ENCODE data around the gene ANO4.

Gene ANO4

DNA sequence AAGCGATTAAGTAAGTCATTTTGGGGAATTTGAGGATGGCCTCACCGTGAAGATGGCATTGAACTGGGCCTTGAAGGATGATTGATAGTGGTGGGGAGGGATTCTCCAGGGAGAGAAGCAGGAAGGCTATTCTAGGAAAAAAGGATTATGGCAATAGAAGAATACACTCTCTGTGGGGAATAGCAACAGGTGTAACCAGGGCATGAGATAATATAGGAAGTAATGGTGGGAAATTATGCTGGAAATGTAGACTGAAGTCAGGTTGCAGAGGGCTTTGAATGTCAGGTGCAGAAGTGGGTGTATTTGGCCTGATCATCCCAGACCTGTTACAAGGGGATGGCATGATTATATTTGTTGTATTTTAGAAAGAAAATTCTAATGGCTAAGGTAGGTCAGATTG lies 4.6 kb upstream of the ANO4 start:
- H3K4me3 ChIP-seq: no peak overlapping the region
- no peaks in the 10 kb centered on the region for H3K9me3 ChIP-seq
- H3K27ac ChIP-seq: no peak overlapping the region
- H3K36me3 ChIP-seq: no peaks in the 10 kb centered on the region
- no peak for TF ChIP-seq Cebpa-rat (IDR thresholded peaks at IDR 0.05)
- no peaks in the 10 kb centered on the region for H4K20me1 ChIP-seq
- H3K27me3 ChIP-seq: no peaks in the 10 kb centered on the region
- no peak overlapping the region for H3K9ac ChIP-seq
- H3K4me2 ChIP-seq: no peak overlapping the region
- no peaks in the 10 kb centered on the region for H3K4me1 ChIP-seq

DNA sequence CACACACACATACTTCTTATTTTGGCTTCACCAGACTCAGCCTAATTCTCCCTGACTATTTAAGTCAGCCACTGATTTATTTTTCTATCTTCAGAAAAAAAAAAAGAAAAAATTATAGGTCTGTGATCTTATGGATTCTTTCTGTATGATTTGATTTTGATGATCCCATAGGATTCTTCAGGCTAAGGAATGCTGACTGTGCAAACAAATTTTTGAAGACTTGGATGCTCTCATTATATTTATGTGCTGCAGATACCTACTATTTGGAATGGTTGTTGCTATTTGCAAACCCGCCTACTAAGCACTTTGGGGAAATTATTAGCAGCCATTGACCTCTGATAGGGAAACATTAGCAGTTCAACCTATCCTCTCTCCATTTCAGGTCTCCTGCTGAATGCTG lies 4.0 kb upstream of the ANO4 start:
- no peak overlapping the region for H3K4me3 ChIP-seq
- H3K4me1 ChIP-seq: no peaks in the 10 kb centered on the region
- H3K27me3 ChIP-seq: no peaks in the 10 kb centered on the region
- H3K9ac ChIP-seq: no peak overlapping the region
- no peaks in the 10 kb centered on the region for H4K20me1 ChIP-seq
- no peaks in the 10 kb centered on the region for H3K9me3 ChIP-seq
- no peaks in the 10 kb centered on the region for H3K36me3 ChIP-seq
- H3K4me2 ChIP-seq: no peak overlapping the region
- no peak for TF ChIP-seq Cebpa-rat (IDR thresholded peaks at IDR 0.05)
- no peak overlapping the region for H3K27ac ChIP-seq

DNA sequence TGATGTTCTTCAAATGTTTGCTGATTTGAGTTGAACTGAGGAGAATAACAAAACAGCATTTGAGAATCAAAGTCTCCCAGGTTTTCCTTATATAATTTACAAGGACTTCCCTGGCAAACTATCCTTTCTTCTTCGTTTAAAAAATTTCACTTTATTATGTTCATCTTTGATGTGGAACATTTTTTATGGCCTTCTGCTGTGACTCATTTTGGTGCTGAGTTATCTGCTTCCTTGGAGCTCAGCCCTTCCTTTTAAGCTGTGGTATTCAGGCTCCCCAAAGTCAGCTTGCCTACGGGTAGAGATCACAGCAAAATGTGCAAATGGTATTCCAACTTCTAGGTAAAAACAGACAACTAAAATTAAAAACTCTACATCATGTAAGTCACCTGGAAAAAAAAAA lies 1.4 kb upstream of the ANO4 start:
- Histone ChIP-seq H3K36me3 (no peaks in the 10 kb centered on the region), H3K27ac (no peak overlapping the region)

DNA sequence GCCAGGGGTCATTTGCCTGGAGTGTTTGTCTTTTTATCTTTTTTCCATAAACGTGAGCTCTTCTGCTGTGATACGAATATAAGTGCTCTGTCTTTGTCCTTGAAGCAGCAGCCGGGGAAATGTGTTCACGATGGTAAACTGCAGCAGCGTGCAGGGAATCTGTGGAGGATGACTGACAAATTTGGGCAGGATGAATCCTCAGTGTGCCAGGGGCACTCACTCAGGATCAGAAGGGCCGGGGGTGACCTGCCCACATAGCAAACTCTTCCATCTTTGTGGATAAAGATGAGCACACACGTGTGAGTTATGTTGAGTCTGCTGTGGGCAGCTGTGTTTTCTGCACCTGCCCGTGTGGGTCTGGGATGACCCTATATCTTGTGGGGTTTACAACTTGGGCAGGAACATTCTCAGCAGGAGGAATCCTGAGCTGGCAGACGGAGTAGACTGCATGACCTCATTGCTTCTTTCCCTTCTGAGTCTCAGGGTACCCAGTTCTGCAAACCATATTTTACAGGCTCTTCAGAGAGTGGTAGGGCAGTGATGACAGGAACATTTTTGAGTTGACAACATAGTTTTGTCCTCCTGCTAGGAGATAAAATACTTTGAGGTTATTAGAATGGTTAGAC lies 711 bp downstream of the ANO4 start:
- no peak for TF ChIP-seq Cebpa-rat (IDR thresholded peaks at IDR 0.05)
- Histone ChIP-seq H3K27me3 (no peaks in the 10 kb centered on the region), H3K4me3 (no peak overlapping the region), H4K20me1 (no peaks in the 10 kb centered on the region), H3K27ac (no peak overlapping the region), H3K4me2 (no peak overlapping the region), H3K4me1 (no peaks in the 10 kb centered on the region), H3K9ac (no peak overlapping the region), H3K36me3 (no peaks in the 10 kb centered on the region), H3K9me3 (no peaks in the 10 kb centered on the region)

More for the DNA sequence above, 1.4 kb upstream of the ANO4 start:
- no peak overlapping the region for H3K9ac ChIP-seq
- H3K27me3 ChIP-seq: no peaks in the 10 kb centered on the region
- no peak overlapping the region for H3K4me3 ChIP-seq
- no peaks in the 10 kb centered on the region for H4K20me1 ChIP-seq
- no peaks in the 10 kb centered on the region for H3K4me1 ChIP-seq
- no peaks in the 10 kb centered on the region for H3K9me3 ChIP-seq
- H3K4me2 ChIP-seq: no peak overlapping the region
- TF ChIP-seq Cebpa-rat (IDR thresholded peaks at IDR 0.05): no peak

DNA sequence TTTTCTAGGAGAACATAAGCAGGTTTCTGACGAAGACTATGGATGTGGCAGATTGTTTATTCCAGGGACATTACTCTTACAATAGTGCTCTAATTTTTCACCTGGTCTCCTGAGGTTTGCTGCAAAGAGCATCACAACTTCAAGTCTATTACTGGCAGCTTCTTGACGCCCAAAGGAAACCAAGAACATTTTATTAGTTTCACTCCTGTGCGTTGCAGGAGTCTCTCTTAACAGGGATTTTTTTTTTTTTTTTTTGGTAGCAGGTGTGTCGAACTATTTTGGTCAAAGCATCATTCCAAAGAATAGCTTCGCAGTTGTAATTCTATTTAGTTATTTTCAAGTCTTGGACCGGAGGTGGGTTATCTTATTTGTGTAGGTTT lies 1.2 kb downstream of the ANO4 start:
- Histone ChIP-seq H3K4me3 (no peak overlapping the region), H3K36me3 (no peaks in the 10 kb centered on the region), H3K27me3 (no peaks in the 10 kb centered on the region), H4K20me1 (no peaks in the 10 kb centered on the region), H3K9ac (no peak overlapping the region), H3K27ac (no peak overlapping the region), H3K4me1 (no peaks in the 10 kb centered on the region), H3K4me2 (no peak overlapping the region), H3K9me3 (no peaks in the 10 kb centered on the region)
- no peak for TF ChIP-seq Cebpa-rat (IDR thresholded peaks at IDR 0.05)

DNA sequence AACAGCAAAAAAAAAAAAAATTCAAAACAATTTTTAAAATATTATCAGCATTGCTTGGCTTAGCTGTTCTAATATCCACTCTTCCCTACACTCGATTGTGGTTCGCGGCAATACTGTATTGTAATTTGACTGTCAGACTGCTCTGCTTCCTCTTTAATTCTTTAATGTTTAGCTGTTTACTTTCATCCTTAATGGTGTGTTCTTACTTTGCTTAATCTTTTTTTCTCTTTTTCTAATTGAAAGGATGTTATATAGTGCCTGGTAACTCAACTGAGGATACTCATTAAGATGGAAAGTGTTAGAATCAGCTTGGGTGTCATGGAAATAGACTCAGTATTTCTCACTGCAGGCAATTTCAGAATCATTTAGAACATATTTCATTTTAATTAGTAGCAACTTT lies 2.0 kb downstream of the ANO4 start:
- Histone ChIP-seq H3K27me3 (no peaks in the 10 kb centered on the region), H3K4me2 (no peak overlapping the region), H3K36me3 (no peaks in the 10 kb centered on the region), H3K9ac (no peak overlapping the region), H3K4me3 (no peak overlapping the region), H3K4me1 (no peaks in the 10 kb centered on the region), H3K27ac (no peak overlapping the region), H4K20me1 (no peaks in the 10 kb centered on the region), H3K9me3 (no peaks in the 10 kb centered on the region)
- no peak for TF ChIP-seq Cebpa-rat (IDR thresholded peaks at IDR 0.05)

DNA sequence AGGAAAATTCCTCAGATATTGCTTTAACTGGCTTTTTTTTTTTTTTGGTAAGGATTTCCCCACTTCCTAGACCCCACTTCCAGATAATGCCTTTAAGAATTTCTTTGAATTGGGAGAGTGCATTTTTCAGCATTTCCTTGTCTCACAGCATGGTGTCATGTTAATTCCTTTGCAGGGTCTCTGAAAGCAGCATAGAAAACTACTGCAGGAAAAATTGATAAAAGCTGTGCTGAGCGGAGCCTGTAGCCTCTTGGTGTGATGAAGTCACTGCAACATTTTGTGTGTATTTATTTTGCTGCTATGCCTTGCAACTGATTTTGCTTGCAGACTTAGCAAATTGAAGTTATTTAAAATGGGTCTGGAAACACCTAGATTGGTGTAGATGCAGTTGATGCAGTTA lies 2.7 kb downstream of the ANO4 start:
- Histone ChIP-seq H4K20me1 (no peaks in the 10 kb centered on the region), H3K4me3 (no peak overlapping the region), H3K4me1 (no peaks in the 10 kb centered on the region), H3K9me3 (no peaks in the 10 kb centered on the region), H3K27ac (no peak overlapping the region), H3K27me3 (no peaks in the 10 kb centered on the region), H3K36me3 (no peaks in the 10 kb centered on the region), H3K9ac (no peak overlapping the region), H3K4me2 (no peak overlapping the region)
- no peak for TF ChIP-seq Cebpa-rat (IDR thresholded peaks at IDR 0.05)

DNA sequence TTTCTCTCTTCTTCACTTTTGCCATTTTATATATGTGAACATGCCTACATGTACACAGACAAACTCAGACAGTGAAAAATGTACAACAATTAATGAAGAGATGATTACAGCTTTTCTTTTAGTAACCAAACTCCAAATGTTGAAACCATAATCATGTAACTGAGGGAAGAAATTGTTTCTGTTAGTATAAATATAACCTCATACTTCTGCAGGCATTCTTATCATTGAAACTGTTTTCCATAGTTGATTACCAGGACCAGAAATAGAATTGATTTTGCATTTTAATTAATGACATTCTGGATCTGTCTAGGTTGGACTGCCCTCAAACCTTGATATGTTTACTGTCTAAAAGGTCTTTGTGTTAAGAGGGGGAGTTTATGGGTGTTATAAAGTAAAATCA lies 3.2 kb downstream of the ANO4 start:
- Histone ChIP-seq H3K9ac (no peak overlapping the region), H3K27ac (no peak overlapping the region)
- no peak for TF ChIP-seq Cebpa-rat (IDR thresholded peaks at IDR 0.05)

DNA sequence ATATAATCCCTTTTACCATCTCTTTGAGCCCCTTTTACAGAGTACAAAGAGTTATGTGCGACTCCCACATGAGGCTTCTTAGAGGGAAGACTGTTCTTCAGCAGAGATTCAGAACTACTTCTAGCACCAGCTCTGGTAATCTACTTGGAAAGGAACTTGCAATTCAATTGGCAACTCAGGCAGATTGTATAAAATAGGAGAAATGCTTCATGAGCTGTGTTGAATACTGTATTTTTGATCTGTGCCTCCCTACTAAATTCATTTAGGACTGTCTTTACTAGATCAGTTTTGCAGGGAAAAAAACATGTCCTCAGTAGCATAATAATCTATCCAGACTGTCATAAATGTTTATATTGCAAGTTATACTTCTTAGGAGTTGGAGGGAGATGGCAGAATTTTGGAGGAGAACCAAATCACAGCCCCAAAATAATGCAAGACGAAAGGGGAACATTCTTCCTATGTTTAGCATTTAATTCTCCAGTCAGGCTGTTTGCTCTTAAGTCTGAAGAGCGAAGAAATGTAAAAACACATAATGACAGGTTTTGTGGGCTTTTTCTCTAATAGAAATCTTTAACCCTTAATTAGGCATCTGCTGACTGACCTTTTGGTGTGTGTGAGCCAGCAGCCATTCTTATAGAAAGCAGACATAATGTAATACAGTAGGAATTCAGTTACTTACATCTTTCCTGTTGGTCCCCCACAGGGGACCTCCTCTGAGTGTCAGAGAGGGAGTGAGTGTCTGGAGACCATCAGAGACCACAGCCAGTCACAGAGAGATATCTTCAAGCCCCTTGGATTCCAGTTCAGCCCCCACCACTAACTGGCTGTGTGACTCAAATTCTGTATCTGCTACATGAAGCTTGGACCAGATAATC lies 3.9 kb downstream of the ANO4 start:
- H3K4me2 ChIP-seq: no peak overlapping the region
- no peaks in the 10 kb centered on the region for H3K4me1 ChIP-seq
- H3K36me3 ChIP-seq: no peaks in the 10 kb centered on the region
- no peaks in the 10 kb centered on the region for H4K20me1 ChIP-seq
- TF ChIP-seq Cebpa-rat (IDR thresholded peaks at IDR 0.05): no peak
- H3K27ac ChIP-seq: no peak overlapping the region
- H3K9me3 ChIP-seq: no peaks in the 10 kb centered on the region
- H3K27me3 ChIP-seq: no peaks in the 10 kb centered on the region
- H3K4me3 ChIP-seq: no peak overlapping the region
- no peak overlapping the region for H3K9ac ChIP-seq

More for the DNA sequence above, 3.2 kb downstream of the ANO4 start:
- no peak overlapping the region for H3K4me2 ChIP-seq
- H3K36me3 ChIP-seq: no peaks in the 10 kb centered on the region
- H3K9me3 ChIP-seq: no peaks in the 10 kb centered on the region
- no peaks in the 10 kb centered on the region for H3K4me1 ChIP-seq
- no peaks in the 10 kb centered on the region for H3K27me3 ChIP-seq
- H4K20me1 ChIP-seq: no peaks in the 10 kb centered on the region
- H3K4me3 ChIP-seq: no peak overlapping the region

DNA sequence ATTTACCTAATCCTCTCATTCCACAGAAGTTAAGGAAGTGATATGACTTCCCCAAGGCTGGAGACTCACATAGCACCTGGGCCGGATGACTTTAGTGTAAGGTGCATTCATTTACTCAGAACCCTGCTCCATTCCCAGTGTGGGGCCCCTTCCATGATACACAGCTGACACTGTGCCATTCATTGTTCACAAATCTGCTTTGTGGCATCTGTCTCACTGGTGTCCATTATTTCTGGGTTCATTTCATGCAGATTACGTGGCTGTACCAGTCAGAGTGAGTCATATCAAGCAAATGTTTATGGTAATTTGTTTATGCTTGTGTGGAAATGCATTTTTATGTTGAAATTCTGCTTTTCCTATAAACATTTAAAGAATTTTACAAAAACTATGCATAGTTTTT lies 5.2 kb downstream of the ANO4 start:
- Histone ChIP-seq H3K36me3 (no peaks in the 10 kb centered on the region), H3K4me1 (no peaks in the 10 kb centered on the region), H3K27ac (no peak overlapping the region), H3K9ac (no peak overlapping the region), H3K27me3 (no peaks in the 10 kb centered on the region), H4K20me1 (no peaks in the 10 kb centered on the region), H3K9me3 (no peaks in the 10 kb centered on the region), H3K4me3 (no peak overlapping the region), H3K4me2 (no peak overlapping the region)
- TF ChIP-seq Cebpa-rat (IDR thresholded peaks at IDR 0.05): no peak
